ENCODE results near the gene H1-8.
A peak's percentile ranks its signal among the peaks of the same experiment; 100 is the strongest.
"Not testable (repeated sequence)": the region's sequence is repeated elsewhere in the genome, so short reads cannot be mapped to it uniquely, and the experiment has no call there.

H1-8 gene

GRCh38 chr3:129534428-129535027 lies 8.4 kb upstream of the H1-8 start:
- no peak for DNase-seq

GRCh38 chr3:129535075-129535474 lies 7.9 kb upstream of the H1-8 start:
- DNase-seq = no peak

GRCh38 chr3:129536374-129536667 lies 6.7 kb upstream of the H1-8 start:
- no peak for DNase-seq

- no peak for DNase-seq
These were observed 6.2 kb upstream of the H1-8 start for GRCh38 chr3:129536804-129537203.

GRCh38 chr3:129539206-129539605 lies 3.8 kb upstream of the H1-8 start:
- DNase-seq = no peak

- DNase-seq = no peak
These were observed 2.0 kb upstream of the H1-8 start for GRCh38 chr3:129540776-129541516.

GRCh38 chr3:129542747-129543146 lies 228 bp upstream of the H1-8 start:
- no peak for DNase-seq

- DNase-seq = no peak
These were observed 1.0 kb downstream of the H1-8 start for GRCh38 chr3:129543999-129544398.

GRCh38 chr3:129545951-129546350 lies 3.0 kb downstream of the H1-8 start:
- not testable (repeated sequence) for DNase-seq

GRCh38 chr3:129547241-129547640 lies 4.3 kb downstream of the H1-8 start:
- no peak for DNase-seq

- no peak for DNase-seq
These were observed 5.4 kb downstream of the H1-8 start for GRCh38 chr3:129548104-129548965.

GRCh38 chr3:129549006-129549800 lies 6.2 kb downstream of the H1-8 start:
- DNase-seq = no peak

GRCh38 chr3:129549805-129550204 lies 6.8 kb downstream of the H1-8 start:
- DNase-seq = no peak

GRCh38 chr3:129552287-129553050 lies 9.5 kb downstream of the H1-8 start:
- no peak for DNase-seq

GRCh38 chr3:129553171-129553570 lies 10.2 kb downstream of the H1-8 start:
- no peak for DNase-seq

- DNase-seq = peak; percentile 19
These were observed 10.7 kb downstream of the H1-8 start for GRCh38 chr3:129553719-129554118.

GRCh38 chr3:129554356-129555152 lies 11.6 kb downstream of the H1-8 start:
- DNase-seq = no peak

- DNase-seq = no peak
These were observed 12.2 kb downstream of the H1-8 start for GRCh38 chr3:129555153-129555550.

- no peak for DNase-seq
These were observed 12.8 kb downstream of the H1-8 start for GRCh38 chr3:129555616-129556357.

GRCh38 chr3:129556358-129556695 lies 13.4 kb downstream of the H1-8 start:
- no peak for DNase-seq
